Measurements from ENCODE around the gene GLIPR1L2.

GRCh38 chr12:75477137-75477536 lies 86.2 kb downstream of the GLIPR1L2 start:
- TF ChIP-seq CTCF (IDR thresholded peaks at IDR 0.05) = no peak
- TF ChIP-seq POLR2AphosphoS5 (IDR thresholded peaks at IDR 0.05) = no peak
- no peak for TF ChIP-seq EP300 (IDR thresholded peaks at IDR 0.05)
- TF ChIP-seq POLR2A (IDR thresholded peaks at IDR 0.05) = no peak
